ENCODE measurements around the gene DHX29.
"Not testable (repeated sequence)": the region's sequence is repeated elsewhere in the genome, so short reads cannot be mapped to it uniquely, and the experiment has no call there.

- TF ChIP-seq CTCF (IDR thresholded peaks at IDR 0.05 in 4 of 5, conservative IDR thresholded peaks at IDR 0.05 in 1 of 5); POLR2A (IDR thresholded peaks at IDR 0.05): not testable (repeated sequence)
Observed at GRCh38 chr5:55318237-55318636, 10.7 kb upstream of the DHX29 start.
